Measurements from ENCODE around the gene KCTD11. TPM values are rescaled to one million over a fixed set of nuclear protein-coding genes. Genes with fewer than 3 reads are reported as not detected.

KCTD11 gene
- total RNA-seq, 1 experiment from 2014 or later, result 5.3 TPM

GRCh38 chr17:7352910-7353635 lies 1.1 kb downstream of the KCTD11 start:
- peaks cover 29 to 38% of the 10 kb centered on the region in 2 experiments for H3K4me1 Mint-ChIP-seq
- H3K23me2 ChIP-seq (ENCODE audit: insufficient read length, low read depth, low read length, poor library complexity, severe bottlenecking), result peaks cover 12% of the 10 kb centered on the region
- TF ChIP-seq CTCF (conservative IDR thresholded peaks at IDR 0.05), result no peak
- H3K14ac ChIP-seq (ENCODE audit: insufficient read depth, low read length), result no peak overlapping the region
- no peak overlapping the region for H3K27ac Mint-ChIP-seq
- 0 out of 2 replicates have a peak, but pooled peaks cover 2% of the 10 kb centered on the region for H3K4me1 ChIP-seq (ENCODE audit: insufficient read depth, low read length)
- no peak overlapping the region for H4K8ac ChIP-seq (replicated peaks; ENCODE audit: insufficient read length, low read depth, low read length)
- no peak overlapping the region for H2BK12ac ChIP-seq (ENCODE audit: insufficient read length, low read depth, low read length)
- no peak overlapping the region for H2BK15ac ChIP-seq (ENCODE audit: low read depth, low read length)
- no peak overlapping the region for H4K91ac ChIP-seq (ENCODE audit: insufficient read length, low read depth, low read length)
- H3K4ac ChIP-seq (ENCODE audit: low read depth, low read length), result no peak overlapping the region
- no peaks in the 10 kb centered on the region for H3K9me3 Mint-ChIP-seq
- H4K5ac ChIP-seq (ENCODE audit: insufficient read length, low read depth, low read length), result no peak overlapping the region
- no peaks in the 10 kb centered on the region for H3K9me3 ChIP-seq (ENCODE audit: control insufficient read depth, low read depth, low read length)
- no peaks in the 10 kb centered on the region; a peak in 1 of 7 replicates for H3K36me3 Mint-ChIP-seq (ENCODE audit: insufficient read depth in 1 of 3, low read depth in 3 of 3)
- no peak overlapping the region for H3K56ac ChIP-seq (ENCODE audit: insufficient read length, low read depth, low read length)
- no peak overlapping the region for H3K4me2 ChIP-seq (ENCODE audit: insufficient read depth, insufficient read length, low read length)
- no peak overlapping the region for H2AK5ac ChIP-seq (ENCODE audit: insufficient read length, low read length)
- DNase-seq, result no peak
- no peak overlapping the region for H2AFZ ChIP-seq (ENCODE audit: low read length)
- no peak overlapping the region for H3K9ac ChIP-seq (ENCODE audit: extremely low read depth, insufficient read length, low read length)
- H3K23ac ChIP-seq (ENCODE audit: insufficient read length, low read depth, low read length), result no peak overlapping the region
- no peaks in the 10 kb centered on the region for H3K79me1 ChIP-seq (ENCODE audit: insufficient read depth, low read depth, low read length, poor library complexity, severe bottlenecking)
- H4K20me1 ChIP-seq (ENCODE audit: control insufficient read depth, insufficient read depth, insufficient read length), result no peaks in the 10 kb centered on the region
- no peak overlapping the region for H3T11ph ChIP-seq (ENCODE audit: low read length)
- H3K79me2 ChIP-seq (ENCODE audit: insufficient read depth, low read length), result no peaks in the 10 kb centered on the region; the same call in 1 of the 2 replicates
- no peak overlapping the region for H3K18ac ChIP-seq (ENCODE audit: insufficient read length, low read depth, low read length)
- H2BK5ac ChIP-seq (ENCODE audit: insufficient read length, low read length), result no peak overlapping the region
- H3K27ac ChIP-seq (ENCODE audit: insufficient read length, low read depth, low read length), result no peak overlapping the region
- H2BK120ac ChIP-seq (ENCODE audit: low read depth, low read length, poor library complexity, severe bottlenecking), result no peak overlapping the region
- no peak overlapping the region for H2BK20ac ChIP-seq (ENCODE audit: low read depth, low read length, poor library complexity, severe bottlenecking)
- WGBS (ENCODE audit: extremely low coverage, insufficient read length, low lambda C conversion rate), result no CpG with 5 or more reads among the region's 37 CpGs
- H3K4me3 Mint-ChIP-seq, result peak overlapping the region; percentile 72 to 83
- peaks cover 8% of the 10 kb centered on the region for H3K27me3 Mint-ChIP-seq (ENCODE audit: low read depth)
- no peaks in the 10 kb centered on the region for H3K27me3 ChIP-seq (ENCODE audit: insufficient read depth, low read length)

All from H9 (cell line).